ENCODE results near the gene ZMIZ1.

The ZMIZ1 gene

GRCh38 chr10:79144351-79145173, 75.8 kb downstream of the ZMIZ1 start:
- Histone ChIP-seq H3K9ac (ENCODE audit: low read length) (no peak overlapping the region), H3K27ac (ENCODE audit: low read length, poor library complexity, severe bottlenecking) (peak overlapping the region; percentile 46), H2AFZ (ENCODE audit: low read depth, low read length) (no peak overlapping the region), H3K4ac (ENCODE audit: low read depth in 1 of 2, low read length in 2 of 2) (peak overlapping the region in 1 of 2 experiments; percentile 49), H2BK12ac (ENCODE audit: low read length in 2 of 2) (peak overlapping the region; percentile 30 to 64), H3K79me1 (replicated peaks; ENCODE audit: low read length, poor library complexity, severe bottlenecking) (peaks cover 27% of the 10 kb centered on the region), H3K4me2 (ENCODE audit: low read length, poor library complexity, severe bottlenecking) (no peak overlapping the region), H3K27me3 (ENCODE audit: control insufficient read depth in 1 of 2, insufficient read depth in 1 of 2, low read length in 2 of 2) (no peaks in the 10 kb centered on the region), H4K91ac (ENCODE audit: low read length) (peak overlapping the region; percentile 78), H2BK120ac (ENCODE audit: low read depth, low read length) (peak overlapping the region; percentile 12), H3K9me3 (ENCODE audit: control insufficient read depth, low read length) (no peaks in the 10 kb centered on the region), H2BK15ac (ENCODE audit: low read depth, poor library complexity, severe bottlenecking) (no peak overlapping the region), H2BK5ac (ENCODE audit: low read depth, low read length, poor library complexity, severe bottlenecking) (no peak overlapping the region), H3K4me1 (ENCODE audit: control insufficient read depth, insufficient read depth, low read depth, low read length) (peaks cover 82% of the 10 kb centered on the region), H4K8ac (ENCODE audit: low read length) (peak overlapping the region; percentile 65), H3K14ac (ENCODE audit: low read length in 2 of 2) (peak overlapping the region in 1 of 2 experiments; percentile 91), H3K36me3 (ENCODE audit: control insufficient read depth in 1 of 2, insufficient read depth in 2 of 2, low read depth in 1 of 2, low read length in 2 of 2) (peaks cover 62 to 78% of the 10 kb centered on the region in 2 experiments), H3K23ac (ENCODE audit: low read length in 2 of 2) (no peak overlapping the region), H2AK5ac (ENCODE audit: low read length, severe bottlenecking) (peak overlapping the region; percentile 84), H3K18ac (ENCODE audit: low read depth in 1 of 2, low read length in 2 of 2) (peak overlapping the region; percentile 56 to 89), H3K4me3 (ENCODE audit: insufficient read depth in 1 of 2, low read depth in 1 of 2, low read length in 2 of 2) (no peak overlapping the region)
- peak; percentile 51 for DNase-seq
- 46% methylated on average over 9 of the region's 12 CpGs for WGBS

DNA sequence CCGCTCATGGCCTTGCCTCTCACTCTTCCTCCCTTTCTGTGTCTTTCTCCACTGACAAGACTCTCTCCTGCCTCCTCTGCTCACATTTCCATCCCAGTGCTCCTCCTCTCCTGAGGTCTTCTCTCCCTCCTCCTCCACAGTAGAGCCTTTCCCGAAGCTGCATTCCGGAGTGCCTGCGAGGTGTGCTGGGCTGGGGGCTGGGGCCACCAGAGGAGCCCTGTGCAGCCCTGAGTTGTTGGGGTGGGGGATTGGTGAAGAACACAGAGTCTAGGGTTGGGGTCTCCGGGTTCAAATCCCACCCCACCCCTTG, 76.4 kb downstream of the ZMIZ1 start:
- H3K18ac ChIP-seq (ENCODE audit: low read depth in 1 of 2, low read length in 2 of 2), result peak overlapping the region; percentile 34 to 81
- peak overlapping the region; percentile 52 for H4K8ac ChIP-seq (ENCODE audit: low read length)
- H3K27ac ChIP-seq (ENCODE audit: low read length, poor library complexity, severe bottlenecking), result peak overlapping the region; percentile 3
- no peak overlapping the region for H2AFZ ChIP-seq (ENCODE audit: low read depth, low read length)
- no peak overlapping the region for H2BK120ac ChIP-seq (ENCODE audit: low read depth, low read length)
- H3K9me3 ChIP-seq (ENCODE audit: control insufficient read depth, low read length), result no peaks in the 10 kb centered on the region
- H2BK5ac ChIP-seq (ENCODE audit: low read depth, low read length, poor library complexity, severe bottlenecking), result no peak overlapping the region
- H3K4me2 ChIP-seq (ENCODE audit: low read length, poor library complexity, severe bottlenecking), result no peak overlapping the region
- H3K9ac ChIP-seq (ENCODE audit: low read length), result no peak overlapping the region
- H2BK12ac ChIP-seq (ENCODE audit: low read length in 2 of 2), result no peak overlapping the region
- H3K4me1 ChIP-seq (ENCODE audit: control insufficient read depth, insufficient read depth, low read depth, low read length), result peaks cover 82% of the 10 kb centered on the region
- DNase-seq, result no peak
- no peaks in the 10 kb centered on the region for H3K27me3 ChIP-seq (ENCODE audit: control insufficient read depth in 1 of 2, insufficient read depth in 1 of 2, low read length in 2 of 2)
- no peak overlapping the region for H3K4me3 ChIP-seq (ENCODE audit: insufficient read depth in 1 of 2, low read depth in 1 of 2, low read length in 2 of 2)
- H3K14ac ChIP-seq (ENCODE audit: low read length in 2 of 2), result peak overlapping the region in 1 of 2 experiments; percentile 18
- H3K4ac ChIP-seq (ENCODE audit: low read depth in 1 of 2, low read length in 2 of 2), result no peak overlapping the region
- H3K23ac ChIP-seq (ENCODE audit: low read length in 2 of 2), result no peak overlapping the region
- H3K79me1 ChIP-seq (replicated peaks; ENCODE audit: low read length, poor library complexity, severe bottlenecking), result peaks cover 24% of the 10 kb centered on the region
- H2BK15ac ChIP-seq (ENCODE audit: low read depth, poor library complexity, severe bottlenecking), result no peak overlapping the region
- peaks cover 56 to 74% of the 10 kb centered on the region in 2 experiments for H3K36me3 ChIP-seq (ENCODE audit: control insufficient read depth in 1 of 2, insufficient read depth in 2 of 2, low read depth in 1 of 2, low read length in 2 of 2)
- WGBS, result 34% methylated on average over 4 of the region's 5 CpGs
- H2AK5ac ChIP-seq (ENCODE audit: low read length, severe bottlenecking), result peak overlapping the region; percentile 16
- H4K91ac ChIP-seq (ENCODE audit: low read length), result peak overlapping the region; percentile 57

- H2BK120ac ChIP-seq (ENCODE audit: low read depth, low read length), result no peak overlapping the region
- H3K9ac ChIP-seq (ENCODE audit: low read length), result peak overlapping the region; percentile 65
- no peak overlapping the region for H2AFZ ChIP-seq (ENCODE audit: low read depth, low read length)
- no peak overlapping the region for H3K4ac ChIP-seq (ENCODE audit: low read depth in 1 of 2, low read length in 2 of 2)
- no peak for DNase-seq
- 95% methylated on average over 9 of the region's 9 CpGs for WGBS
- H3K18ac ChIP-seq (ENCODE audit: low read depth in 1 of 2, low read length in 2 of 2), result peak overlapping the region; percentile 34 to 49
- H2BK12ac ChIP-seq (ENCODE audit: low read length in 2 of 2), result peak overlapping the region in 1 of 2 experiments; percentile 68
- peak overlapping the region; percentile 3 for H3K27ac ChIP-seq (ENCODE audit: low read length, poor library complexity, severe bottlenecking)
- no peaks in the 10 kb centered on the region for H3K9me3 ChIP-seq (ENCODE audit: control insufficient read depth, low read length)
- H3K23ac ChIP-seq (ENCODE audit: low read length in 2 of 2), result no peak overlapping the region
- no peak overlapping the region for H3K4me3 ChIP-seq (ENCODE audit: insufficient read depth in 1 of 2, low read depth in 1 of 2, low read length in 2 of 2)
- H3K14ac ChIP-seq (ENCODE audit: low read length in 2 of 2), result no peak overlapping the region
- H2BK15ac ChIP-seq (ENCODE audit: low read depth, poor library complexity, severe bottlenecking), result peak overlapping the region; percentile 6
- H4K91ac ChIP-seq (ENCODE audit: low read length), result no peak overlapping the region
- peak overlapping the region; percentile 80 for H2AK5ac ChIP-seq (ENCODE audit: low read length, severe bottlenecking)
- peaks cover 22% of the 10 kb centered on the region for H3K79me1 ChIP-seq (replicated peaks; ENCODE audit: low read length, poor library complexity, severe bottlenecking)
- H3K36me3 ChIP-seq (ENCODE audit: control insufficient read depth in 1 of 2, insufficient read depth in 2 of 2, low read depth in 1 of 2, low read length in 2 of 2), result peaks cover 49 to 74% of the 10 kb centered on the region in 2 experiments
- H4K8ac ChIP-seq (ENCODE audit: low read length), result peak overlapping the region; percentile 52
- no peaks in the 10 kb centered on the region for H3K27me3 ChIP-seq (ENCODE audit: control insufficient read depth in 1 of 2, insufficient read depth in 1 of 2, low read length in 2 of 2)
- no peak overlapping the region for H3K4me2 ChIP-seq (ENCODE audit: low read length, poor library complexity, severe bottlenecking)
- H2BK5ac ChIP-seq (ENCODE audit: low read depth, low read length, poor library complexity, severe bottlenecking), result no peak overlapping the region
- H3K4me1 ChIP-seq (ENCODE audit: control insufficient read depth, insufficient read depth, low read depth, low read length), result peaks cover 84% of the 10 kb centered on the region
Observed at GRCh38 chr10:79145517-79146470, 77.0 kb downstream of the ZMIZ1 start.

All from mesenchymal stem cell (in vitro differentiated cells and primary cell).